HEK293 (cell line): ENCODE results near the gene TEX12.

Experiments
- EGR2 ChIP-seq: fragments of 450-650 bp; formaldehyde crosslinking; IDR thresholded peaks from 2 replicates; pipeline ENCODE4 v1.5.1; 2016; ENCODE audit warnings: low read depth, missing biosample characterization, missing genetic modification characterization
- ZFP69B ChIP-seq: fragments of 450-650 bp; formaldehyde crosslinking; IDR thresholded peaks from 2 replicates; pipeline ENCODE4 v1.5.1; 2016; ENCODE audit warnings: missing biosample characterization, missing genetic modification characterization
- ZNF274 ChIP-seq, 2 experiments: fragments of 200-500 bp in 1 of 2; fragments of 450-650 bp in 1 of 2; sonication (Bioruptor generic) in 1 of 2; formaldehyde crosslinking in 1 of 2; IDR thresholded peaks; 2 replicates each; pipeline versions ENCODE4 v1.5.1 to v1.6.1; 2014 to 2016; ENCODE audit warnings: borderline replicate concordance in 1 of 2, inconsistent platforms in 1 of 2, low read length in 1 of 2, missing biosample characterization in 1 of 2, missing genetic modification characterization in 1 of 2
- ZNF473 ChIP-seq: fragments of 450-650 bp; formaldehyde crosslinking; IDR thresholded peaks from 2 replicates; pipeline ENCODE4 v1.5.1; 2017; ENCODE audit warnings: missing biosample characterization, missing genetic modification characterization
- ZNF830 ChIP-seq: fragments of 450-650 bp; IDR thresholded peaks from 2 replicates; pipeline ENCODE4 v1.5.0; 2018; ENCODE audit warnings: missing biosample characterization, missing genetic modification characterization, low read depth, mild to moderate bottlenecking, moderate library complexity
- TF ChIP-seq, protein P1 (sequence below): fragments of 450-650 bp; formaldehyde crosslinking; IDR thresholded peaks from 2 replicates; pipeline ENCODE4 v1.5.1; 2016; ENCODE audit warnings: missing biosample characterization, missing genetic modification characterization
- TF ChIP-seq, protein P2 (sequence below): fragments of 450-650 bp; formaldehyde crosslinking; IDR thresholded peaks from 2 replicates; pipeline ENCODE4 v1.5.1; 2016; ENCODE audit warnings: missing biosample characterization, missing genetic modification characterization
- TF ChIP-seq, protein P3 (sequence below): fragments of 450-650 bp; IDR thresholded peaks from 2 replicates; pipeline ENCODE4 v1.5.1; 2018; ENCODE audit warnings: missing biosample characterization, mild to moderate bottlenecking, missing genetic modification characterization

- TF ChIP-seq ZNF473 (tag by site-specific recombination) (no peak), EGR2 (tag by site-specific recombination) (no peak), ZFP69B (tag by site-specific recombination) (no peak), ZNF274 (IDR thresholded peaks at IDR 0.05; ENCODE audit: low read length) (no peak), ZNF274 (tag by site-specific recombination; IDR thresholded peaks at IDR 0.05; ENCODE audit: borderline replicate concordance) (no peak), ZNF830 (tag by site-specific recombination) (no peak)
- TF ChIP-seq, protein P1, sequence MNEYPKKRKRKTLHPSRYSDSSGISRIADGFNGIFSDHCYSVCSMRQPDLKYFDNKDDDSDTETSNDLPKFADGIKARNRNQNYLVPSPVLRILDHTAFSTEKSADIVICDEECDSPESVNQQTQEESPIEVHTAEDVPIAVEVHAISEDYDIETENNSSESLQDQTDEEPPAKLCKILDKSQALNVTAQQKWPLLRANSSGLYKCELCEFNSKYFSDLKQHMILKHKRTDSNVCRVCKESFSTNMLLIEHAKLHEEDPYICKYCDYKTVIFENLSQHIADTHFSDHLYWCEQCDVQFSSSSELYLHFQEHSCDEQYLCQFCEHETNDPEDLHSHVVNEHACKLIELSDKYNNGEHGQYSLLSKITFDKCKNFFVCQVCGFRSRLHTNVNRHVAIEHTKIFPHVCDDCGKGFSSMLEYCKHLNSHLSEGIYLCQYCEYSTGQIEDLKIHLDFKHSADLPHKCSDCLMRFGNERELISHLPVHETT (tag by site-specific recombination), result no peak
- TF ChIP-seq, protein P2, sequence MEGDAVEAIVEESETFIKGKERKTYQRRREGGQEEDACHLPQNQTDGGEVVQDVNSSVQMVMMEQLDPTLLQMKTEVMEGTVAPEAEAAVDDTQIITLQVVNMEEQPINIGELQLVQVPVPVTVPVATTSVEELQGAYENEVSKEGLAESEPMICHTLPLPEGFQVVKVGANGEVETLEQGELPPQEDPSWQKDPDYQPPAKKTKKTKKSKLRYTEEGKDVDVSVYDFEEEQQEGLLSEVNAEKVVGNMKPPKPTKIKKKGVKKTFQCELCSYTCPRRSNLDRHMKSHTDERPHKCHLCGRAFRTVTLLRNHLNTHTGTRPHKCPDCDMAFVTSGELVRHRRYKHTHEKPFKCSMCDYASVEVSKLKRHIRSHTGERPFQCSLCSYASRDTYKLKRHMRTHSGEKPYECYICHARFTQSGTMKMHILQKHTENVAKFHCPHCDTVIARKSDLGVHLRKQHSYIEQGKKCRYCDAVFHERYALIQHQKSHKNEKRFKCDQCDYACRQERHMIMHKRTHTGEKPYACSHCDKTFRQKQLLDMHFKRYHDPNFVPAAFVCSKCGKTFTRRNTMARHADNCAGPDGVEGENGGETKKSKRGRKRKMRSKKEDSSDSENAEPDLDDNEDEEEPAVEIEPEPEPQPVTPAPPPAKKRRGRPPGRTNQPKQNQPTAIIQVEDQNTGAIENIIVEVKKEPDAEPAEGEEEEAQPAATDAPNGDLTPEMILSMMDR (tag by site-specific recombination), result no peak
- TF ChIP-seq, protein P3, sequence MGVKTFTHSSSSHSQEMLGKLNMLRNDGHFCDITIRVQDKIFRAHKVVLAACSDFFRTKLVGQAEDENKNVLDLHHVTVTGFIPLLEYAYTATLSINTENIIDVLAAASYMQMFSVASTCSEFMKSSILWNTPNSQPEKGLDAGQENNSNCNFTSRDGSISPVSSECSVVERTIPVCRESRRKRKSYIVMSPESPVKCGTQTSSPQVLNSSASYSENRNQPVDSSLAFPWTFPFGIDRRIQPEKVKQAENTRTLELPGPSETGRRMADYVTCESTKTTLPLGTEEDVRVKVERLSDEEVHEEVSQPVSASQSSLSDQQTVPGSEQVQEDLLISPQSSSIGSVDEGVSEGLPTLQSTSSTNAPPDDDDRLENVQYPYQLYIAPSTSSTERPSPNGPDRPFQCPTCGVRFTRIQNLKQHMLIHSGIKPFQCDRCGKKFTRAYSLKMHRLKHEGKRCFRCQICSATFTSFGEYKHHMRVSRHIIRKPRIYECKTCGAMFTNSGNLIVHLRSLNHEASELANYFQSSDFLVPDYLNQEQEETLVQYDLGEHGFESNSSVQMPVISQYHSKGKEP (tag by site-specific recombination), result no peak
Observed at GRCh38 chr11:112161012-112161411, 6.2 kb upstream of the TEX12 start.
